GM03348 (cell line): Measurements from ENCODE around the gene ZNF691.
"Not testable (repeated sequence)": the region's sequence is repeated elsewhere in the genome, so short reads cannot be mapped to it uniquely, and the experiment has no call there.

Experiments used
- DNase-seq: peaks from one replicate; pipeline ENCODE4 v3.0.0; 2012; ENCODE audit warnings: low spot score

Gene ZNF691

DNA sequence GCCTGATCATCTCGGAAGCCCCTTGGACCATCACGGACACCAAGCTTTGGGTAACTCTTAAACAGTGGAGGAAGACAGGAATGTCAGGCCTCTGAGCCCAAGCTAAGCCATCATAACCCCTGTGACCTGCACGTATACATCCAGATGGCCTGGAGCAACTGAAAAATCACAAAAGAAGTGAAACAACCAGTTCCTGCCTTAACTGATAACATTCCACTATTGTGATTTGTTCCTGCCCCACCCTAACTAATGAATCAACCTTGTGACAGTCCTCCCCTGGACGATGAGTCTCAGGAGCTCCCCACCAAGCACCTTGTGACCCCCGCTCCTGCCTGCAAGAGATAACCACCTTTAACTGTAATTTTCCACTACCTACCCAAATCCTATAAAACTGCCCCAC lies 13.0 kb downstream of the ZNF691 start:
- DNase-seq, result not testable (repeated sequence)

DNA sequence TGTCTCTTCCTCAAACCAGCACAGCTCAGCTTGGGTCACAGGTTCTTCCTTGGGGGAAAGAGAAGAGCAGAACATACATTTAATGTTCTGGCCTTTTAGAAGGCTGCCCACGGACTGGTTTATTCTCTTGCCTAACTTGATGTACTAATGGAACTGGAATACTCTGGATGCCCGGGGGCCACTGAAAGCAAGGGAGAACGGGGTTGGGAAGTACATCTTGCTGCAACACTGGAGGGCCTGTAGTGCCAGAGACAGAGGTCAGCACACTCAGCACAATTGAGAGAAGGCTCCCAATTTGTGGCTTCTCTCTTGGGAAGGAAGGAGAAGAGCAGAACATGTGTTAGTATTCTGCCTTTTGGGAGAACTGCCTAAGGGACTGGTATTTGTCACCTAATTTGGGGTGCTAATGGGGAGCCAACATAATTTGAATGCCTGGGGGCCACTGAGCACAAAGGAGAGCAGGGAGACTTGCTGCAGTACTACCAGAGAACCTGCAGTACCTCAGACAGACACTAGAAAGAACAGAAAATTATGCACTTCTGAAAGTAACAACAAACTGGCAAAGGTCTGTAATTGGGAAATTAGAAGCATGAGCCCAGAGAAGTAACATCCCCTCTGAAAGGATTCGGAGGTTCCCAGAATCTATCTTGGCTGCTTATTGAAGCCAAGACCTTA lies 14.1 kb downstream of the ZNF691 start:
- no peak for DNase-seq

DNA sequence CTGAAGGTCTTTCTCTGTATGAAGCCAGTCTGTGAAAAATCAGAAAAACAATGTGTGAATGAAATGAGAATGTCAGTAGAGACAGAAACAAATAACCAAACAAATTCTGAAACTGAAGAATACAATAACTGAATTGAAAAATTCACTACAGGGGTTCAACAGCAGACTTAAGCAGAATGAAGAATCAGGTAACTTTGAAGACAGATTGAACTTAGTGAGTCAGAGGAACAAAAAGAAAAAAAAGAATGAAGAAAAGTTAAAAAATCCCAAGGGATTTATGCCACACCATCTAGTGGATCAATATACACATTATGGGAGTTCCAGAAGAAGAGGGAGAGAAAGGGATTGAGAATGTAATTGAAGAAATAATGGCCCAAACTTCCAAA lies 14.6 kb downstream of the ZNF691 start:
- DNase-seq, result no peak

DNA sequence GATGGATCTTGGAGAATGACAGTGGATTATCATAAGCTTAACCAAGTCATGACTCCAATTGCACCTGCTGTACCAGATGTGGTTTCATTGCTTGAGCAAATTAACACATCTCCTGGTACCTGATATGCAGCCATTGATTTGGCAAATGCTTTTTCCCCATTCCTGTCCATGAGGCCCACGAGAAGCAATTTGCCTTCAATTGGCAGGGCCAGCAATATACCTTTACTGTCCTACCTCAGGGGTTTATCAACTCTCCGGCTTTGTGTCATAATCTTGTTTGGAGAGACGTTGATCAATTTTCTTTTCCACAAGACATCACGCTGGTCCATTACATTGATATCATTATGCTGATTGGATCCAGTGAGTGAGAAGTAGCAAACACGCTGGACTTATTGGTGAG lies 20.1 kb downstream of the ZNF691 start:
- no peak for DNase-seq

DNA sequence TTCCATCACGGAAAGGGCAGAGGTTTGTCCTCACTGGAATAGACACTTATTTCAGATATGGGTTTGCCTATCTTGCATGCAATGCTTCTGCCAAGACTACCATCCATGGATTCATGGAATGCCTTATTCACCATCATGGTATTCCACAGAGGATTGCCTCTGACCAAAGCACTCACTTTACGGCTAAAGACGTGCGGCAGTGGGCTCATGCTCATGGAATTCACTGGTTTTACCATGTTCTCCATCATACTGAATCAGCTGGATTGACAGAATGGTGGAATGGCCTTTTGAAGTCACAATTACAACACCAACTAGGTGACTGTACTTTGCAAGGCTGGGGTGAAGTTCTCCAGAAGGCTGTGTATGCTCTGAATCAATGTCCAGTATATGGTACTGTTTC lies 22.1 kb downstream of the ZNF691 start:
- DNase-seq, result not testable (repeated sequence)

DNA sequence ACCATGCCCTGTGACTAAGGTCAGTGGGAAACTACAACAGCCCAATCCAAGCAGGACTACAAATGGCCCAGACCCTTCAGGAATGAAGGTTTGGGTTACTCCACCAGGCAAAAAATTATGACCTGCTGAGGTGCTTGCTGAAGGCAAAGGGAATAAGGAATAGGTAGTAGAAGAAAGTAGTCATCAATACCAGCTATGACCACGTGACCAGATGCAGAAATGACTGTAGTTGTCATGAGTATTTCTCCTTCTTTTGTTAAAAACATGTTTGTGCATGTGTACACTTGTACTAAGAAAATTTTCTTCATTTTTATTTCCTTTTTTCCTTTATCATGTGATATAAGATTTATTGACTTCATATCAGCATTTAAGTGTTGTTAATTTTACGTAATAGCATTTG lies 22.8 kb downstream of the ZNF691 start:
- not testable (repeated sequence) for DNase-seq

DNA sequence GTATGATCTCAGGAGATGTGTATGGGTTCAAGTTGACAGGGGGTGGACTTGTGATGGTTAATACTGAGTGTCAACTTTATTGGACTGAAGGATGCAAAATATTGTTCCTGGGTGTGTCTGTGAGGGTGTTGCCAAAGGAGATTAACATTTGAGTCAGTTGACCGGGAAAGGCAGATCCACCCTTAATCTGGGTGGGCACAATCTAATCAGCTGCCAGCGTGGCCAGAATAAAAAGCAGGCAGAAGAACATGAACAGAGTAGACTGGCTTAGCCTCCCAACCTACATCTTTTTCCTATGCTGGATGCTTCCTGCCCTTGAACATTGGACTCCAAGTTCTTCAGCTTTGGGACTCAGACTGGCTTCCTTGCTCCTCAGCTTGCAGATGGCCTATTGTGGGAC lies 23.3 kb downstream of the ZNF691 start:
- not testable (repeated sequence) for DNase-seq

DNA sequence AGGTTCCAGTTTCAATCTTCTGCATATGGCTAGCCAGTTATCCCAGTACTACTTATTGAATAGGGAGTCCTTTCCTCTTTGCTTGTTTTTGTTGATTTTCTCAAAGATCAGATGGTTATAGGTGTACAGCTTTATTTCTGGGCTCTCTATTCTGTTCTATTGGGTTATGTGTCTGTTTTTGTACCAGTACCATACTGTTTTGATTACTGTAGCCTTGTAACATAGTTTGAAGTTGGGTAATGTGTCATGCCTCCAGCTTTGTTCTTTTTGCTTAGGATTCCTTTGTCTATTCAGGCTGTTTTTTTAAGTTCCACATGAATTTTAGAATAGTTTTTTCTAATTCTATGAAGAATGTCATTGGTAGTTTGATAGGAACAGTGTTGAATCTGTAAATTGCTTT lies 26.7 kb downstream of the ZNF691 start:
- DNase-seq, result not testable (repeated sequence)

DNA sequence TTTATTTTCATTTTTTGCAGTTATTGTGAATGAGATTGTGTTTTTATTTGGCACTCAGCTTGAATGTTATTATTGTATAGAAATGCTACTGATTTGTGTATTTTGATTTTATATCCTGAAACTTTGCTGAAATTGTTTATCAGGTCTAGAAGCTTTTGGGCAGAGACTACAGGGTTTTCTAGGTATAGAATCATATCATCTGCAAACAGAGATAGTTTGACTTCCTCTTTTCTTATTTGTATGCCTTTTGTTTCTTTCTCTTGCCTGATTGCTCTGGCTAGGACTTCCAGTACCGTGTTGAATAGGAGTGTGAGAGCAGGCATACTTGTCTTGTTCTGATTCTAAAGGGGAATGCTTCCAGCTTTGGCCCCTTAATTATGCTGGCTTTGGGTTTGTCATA lies 27.3 kb downstream of the ZNF691 start:
- DNase-seq, result no peak

DNA sequence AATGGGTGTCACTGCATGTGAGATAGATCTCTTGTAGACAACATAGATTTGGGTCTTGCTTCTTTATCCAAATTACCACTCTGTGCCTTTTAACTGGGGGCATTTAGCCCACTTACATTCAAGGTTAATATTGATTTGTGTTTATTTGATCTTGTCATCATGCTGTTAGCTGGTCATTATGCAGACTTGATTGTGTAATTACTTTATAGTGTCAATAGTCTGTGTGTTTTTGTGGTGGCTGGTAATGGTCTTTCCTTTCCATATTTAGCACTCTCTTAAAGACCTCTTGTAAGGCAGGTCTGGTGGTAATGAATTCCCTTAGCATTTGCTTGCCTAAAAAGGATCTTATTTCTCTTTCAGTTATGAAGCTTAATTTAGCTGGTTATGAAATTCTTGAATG lies 29.6 kb downstream of the ZNF691 start:
- DNase-seq, result no peak

DNA sequence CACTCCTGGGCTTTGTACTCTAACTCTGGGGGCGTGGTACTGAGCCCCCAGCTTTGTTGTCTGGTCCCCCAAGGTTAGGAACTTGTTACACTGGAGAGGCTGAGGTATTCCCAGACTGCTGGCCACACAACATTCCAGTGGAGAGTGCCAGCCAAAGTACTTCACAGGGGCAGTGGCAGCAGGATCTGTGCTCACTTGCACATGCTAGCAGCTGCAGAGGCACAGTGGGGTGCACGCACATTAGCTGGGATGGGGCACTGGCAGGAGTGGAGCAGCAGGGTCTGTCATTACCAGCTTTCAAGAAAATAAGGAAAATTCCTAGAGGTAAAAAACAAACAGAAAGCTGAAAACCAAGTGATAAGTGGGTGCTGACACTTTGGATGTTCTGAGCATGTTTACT lies 31.0 kb downstream of the ZNF691 start:
- no peak for DNase-seq

DNA sequence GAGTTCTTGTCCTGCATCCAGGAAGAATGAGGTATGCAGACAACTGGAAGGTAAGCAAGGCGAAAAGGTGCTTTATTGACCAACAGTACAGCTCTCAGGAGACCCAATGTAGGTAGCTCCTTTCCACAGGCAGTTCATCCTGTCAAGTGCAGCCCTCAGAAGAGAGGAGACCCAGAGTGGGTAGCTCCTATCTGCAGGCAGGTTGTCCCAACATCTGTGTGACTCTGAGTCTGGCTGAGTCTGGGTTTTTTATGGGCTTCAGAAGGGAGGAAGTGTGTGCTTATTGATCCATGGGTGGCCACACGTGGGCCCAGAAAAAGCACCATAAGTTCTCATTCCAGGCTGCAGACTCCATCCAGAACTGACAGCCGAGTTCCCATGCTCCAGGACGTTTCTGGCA lies 34.0 kb downstream of the ZNF691 start:
- no peak for DNase-seq

DNA sequence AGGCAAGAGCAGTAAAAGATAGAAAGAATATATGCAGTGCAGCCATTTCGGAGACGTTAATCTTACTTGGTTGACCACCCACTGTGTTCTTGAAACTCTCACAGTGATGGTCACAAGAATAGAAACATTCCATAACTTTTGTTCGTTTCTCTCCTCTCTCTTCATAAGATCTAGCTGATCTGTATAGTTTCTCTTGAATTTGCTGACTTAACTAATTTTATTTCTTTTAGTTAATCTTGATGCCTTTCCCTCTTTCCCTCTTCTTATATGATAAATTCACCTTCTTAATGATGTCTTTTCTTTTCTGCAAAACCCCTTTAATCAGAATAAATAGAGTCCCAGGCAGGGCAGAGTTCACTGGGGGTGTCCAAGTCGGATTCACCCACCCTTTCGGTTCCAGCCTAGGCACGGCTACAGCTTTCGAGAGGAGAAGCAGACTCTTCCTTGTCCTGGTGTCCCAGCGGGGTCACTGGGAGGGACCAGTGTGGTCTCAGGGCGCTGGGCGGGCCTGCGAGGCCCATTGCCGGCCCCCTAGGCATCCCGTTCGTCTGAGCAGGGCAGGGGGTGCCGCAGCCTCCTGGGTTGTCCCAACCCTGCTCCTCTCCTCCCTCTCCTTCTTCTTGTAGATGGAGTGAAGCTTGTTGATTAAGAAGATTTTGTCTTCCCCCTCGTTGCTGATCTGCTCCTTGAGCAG lies 39.8 kb downstream of the ZNF691 start:
- no peak for DNase-seq

DNA sequence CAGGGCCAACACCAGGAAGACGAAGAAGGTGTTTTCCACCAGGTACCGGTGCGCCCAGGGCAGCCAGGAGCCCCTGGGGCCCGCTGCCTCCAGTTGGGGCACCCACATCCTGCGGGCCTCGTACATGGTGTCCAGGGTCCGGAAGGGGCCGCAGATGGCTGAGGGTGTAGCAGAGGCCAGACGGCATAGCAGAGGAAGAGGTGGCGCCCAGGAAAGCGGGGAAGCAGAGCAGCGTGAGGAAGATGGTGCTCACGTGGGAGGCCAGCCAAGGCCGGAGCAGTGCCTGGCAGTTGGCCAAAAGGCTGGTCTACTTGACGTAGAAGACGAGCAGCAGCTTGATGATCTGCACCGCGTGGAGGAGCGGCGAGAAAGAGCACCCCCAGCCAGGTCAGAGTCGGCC lies 40.4 kb downstream of the ZNF691 start:
- no peak for DNase-seq

DNA sequence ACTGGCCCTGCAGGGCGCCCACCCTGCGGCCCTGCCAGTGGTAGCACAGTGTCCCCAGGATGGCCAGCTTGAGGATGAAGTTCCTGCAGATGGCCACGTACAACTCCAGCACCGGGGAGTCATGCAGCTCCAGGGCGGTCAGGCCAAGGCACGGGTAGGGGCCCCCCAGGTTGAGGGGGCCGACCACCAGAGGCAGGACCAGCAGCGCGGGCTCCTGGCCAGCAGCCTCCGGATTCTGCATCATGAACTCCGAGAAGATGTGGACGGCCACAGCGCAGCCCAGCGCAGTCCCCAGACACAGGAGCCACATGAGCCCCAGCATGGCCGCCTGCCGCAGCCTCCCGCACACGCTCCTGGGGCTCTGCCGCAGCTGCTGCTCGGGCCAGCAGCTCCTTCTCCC lies 41.0 kb downstream of the ZNF691 start:
- DNase-seq, result no peak

DNA sequence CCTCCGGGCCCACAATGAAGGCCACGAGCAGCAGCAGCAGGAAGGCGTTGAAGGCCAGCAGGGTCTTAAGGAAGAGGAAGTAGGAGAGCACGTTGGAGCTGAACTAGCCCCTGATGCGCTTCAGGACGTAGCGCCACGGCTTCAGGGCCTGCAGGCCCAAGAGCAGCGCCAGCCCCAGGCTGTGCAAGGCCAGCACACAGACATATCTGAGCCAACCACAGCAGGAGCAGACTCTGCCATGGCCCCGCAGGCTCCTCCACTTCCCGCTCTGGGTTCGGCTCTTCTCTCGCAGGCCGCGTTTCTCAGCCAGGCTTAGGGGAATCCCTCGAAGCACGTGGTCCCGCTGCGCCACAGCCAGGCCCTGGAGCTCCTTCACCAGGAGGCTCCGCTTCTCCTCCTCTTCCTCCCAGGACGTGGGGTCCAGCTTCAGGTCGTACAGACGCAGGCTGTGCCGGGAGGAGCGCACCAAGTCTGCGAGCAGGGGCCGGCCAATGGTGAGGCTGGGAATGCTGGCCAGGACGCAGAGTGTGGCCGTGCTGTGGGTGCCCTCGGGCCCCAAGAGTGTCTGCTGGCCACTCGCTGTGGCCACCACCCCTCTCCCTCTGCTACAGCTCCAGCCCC lies 41.7 kb downstream of the ZNF691 start:
- no peak for DNase-seq

DNA sequence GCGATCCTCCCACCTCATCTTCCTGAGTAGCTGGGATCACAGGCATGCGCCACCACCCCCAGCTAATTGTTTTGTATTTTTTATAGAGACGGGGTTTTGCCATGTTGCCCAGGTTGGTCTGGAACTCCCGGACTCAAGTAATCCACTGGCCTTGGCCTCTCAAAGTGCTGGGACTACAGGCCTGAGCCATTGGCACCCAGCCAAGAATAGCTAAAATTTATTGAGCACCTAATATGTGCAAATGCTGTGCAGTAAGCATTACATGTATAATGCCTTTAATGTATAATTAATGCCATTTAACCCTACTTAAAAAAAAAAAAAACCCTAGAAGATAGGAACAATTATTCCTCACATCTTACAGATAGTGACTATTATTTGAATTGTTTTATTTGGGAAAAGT lies 42.9 kb downstream of the ZNF691 start:
- DNase-seq, result no peak

DNA sequence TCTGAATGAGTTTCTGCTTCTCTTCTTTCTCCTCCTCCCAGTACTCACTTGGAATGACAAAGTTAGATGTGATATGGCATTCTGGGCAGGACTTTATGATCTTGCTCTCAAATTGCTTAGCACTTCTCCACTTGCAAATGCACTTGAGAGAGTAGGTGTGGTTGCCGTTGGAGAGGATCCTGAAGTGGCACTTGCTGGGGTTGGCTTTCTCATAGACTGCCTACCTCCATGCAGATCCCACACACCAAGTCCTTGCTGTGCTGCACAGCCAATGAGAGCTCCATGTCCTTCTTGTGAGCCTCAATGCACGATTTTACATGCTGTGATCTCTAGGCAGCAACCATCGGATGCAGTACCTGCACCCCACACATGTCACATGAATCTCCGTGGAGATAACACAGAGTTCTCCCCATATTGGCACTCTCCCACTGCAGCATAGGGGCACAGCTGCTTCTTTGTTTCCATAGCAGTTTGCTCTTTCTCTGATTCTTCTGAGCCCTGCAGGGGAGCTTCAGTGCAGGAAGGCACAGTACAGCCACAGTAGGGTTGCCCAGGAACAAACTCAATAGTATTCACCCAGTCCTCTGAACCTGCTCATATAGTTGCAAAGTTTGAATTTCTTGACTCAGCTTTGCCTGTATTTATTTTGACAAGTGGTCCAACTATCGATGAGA lies 45.2 kb downstream of the ZNF691 start:
- DNase-seq, result no peak

DNA sequence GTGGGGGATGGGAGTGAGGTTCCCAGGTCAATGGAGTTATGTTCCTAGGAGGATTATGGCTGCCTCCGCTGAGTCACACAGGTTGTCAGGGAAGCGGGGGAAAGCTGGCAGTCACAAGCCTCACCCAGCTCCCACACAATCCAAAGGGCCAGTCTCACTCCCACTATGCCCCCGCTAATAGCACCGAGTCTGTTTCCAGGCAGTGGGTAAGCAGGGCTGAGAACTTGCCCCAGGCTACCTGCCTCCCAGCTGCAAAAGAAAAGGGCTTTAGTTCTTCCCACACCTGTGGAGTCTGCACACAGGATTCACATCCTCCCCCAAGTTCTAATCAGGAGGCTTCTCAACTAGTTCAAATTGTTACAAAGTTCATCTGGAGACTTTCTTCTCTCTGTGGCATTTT lies 53.5 kb downstream of the ZNF691 start:
- not testable (repeated sequence) for DNase-seq
